HuH-7.5 (cell line): ENCODE results near the gene EXD3.

Experiments
- DNase-seq: peaks from one replicate; pipeline ENCODE4 v3.0.0; 2011; ENCODE audit warnings: low spot score

EXD3 gene

DNA sequence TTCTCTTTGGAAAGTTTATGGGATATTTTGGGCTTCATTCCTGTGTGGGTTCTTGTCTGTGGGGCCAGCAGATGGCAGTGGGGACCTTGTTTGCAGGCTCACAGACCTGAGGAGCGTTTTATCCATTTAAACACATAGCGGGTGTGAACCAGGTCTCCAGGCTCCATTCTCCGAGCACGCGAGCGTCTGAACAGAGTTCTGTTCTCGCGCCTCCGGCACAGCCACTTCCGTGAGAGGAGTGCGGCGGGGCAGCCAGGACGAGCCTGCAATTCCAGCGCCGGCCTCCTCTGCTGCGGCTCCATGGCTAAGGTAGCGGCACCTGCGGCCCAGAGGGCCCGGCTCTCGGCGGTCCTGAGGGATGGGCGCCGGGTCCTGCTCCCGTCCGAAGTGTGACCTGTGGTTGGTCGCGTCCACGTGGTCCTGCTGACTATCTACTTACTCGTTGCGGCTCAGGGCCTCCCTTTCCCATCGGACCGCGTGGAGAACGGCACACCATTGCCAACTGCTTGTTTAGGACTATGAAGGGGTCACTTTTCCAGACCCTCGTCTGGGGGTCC lies 128.2 kb downstream of the EXD3 start:
- DNase-seq, result peak; percentile 76

GRCh38 chr9:137294091-137294680 lies 128.8 kb downstream of the EXD3 start:
- peak; percentile 96 for DNase-seq

GRCh38 chr9:137293482-137294090 lies 129.4 kb downstream of the EXD3 start:
- DNase-seq, result no peak

DNA sequence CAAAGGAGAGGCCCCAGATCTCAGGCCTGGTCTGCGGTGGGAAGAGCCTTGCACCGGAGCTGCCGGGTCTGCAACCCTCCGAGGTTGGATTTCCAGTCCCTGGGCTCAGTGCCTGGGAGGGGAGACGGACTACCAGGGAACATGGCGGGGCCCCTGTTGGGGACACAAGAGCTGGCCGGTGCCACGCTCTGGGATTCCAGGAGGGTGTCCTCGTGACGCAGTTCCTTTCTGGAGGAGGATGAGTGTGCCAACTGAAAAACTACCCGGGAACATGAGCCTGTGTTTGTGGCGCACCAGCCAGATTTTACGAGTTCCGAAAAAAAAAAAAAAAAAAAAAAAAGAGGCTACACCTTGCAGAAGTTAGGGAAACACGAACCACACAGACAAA lies 129.9 kb downstream of the EXD3 start:
- no peak for DNase-seq

GRCh38 chr9:137286975-137287383 lies 136.0 kb downstream of the EXD3 start:
- DNase-seq, result peak; percentile 94

- DNase-seq, result no peak
Observed at GRCh38 chr9:137281345-137282116, 141.4 kb downstream of the EXD3 start.

DNA sequence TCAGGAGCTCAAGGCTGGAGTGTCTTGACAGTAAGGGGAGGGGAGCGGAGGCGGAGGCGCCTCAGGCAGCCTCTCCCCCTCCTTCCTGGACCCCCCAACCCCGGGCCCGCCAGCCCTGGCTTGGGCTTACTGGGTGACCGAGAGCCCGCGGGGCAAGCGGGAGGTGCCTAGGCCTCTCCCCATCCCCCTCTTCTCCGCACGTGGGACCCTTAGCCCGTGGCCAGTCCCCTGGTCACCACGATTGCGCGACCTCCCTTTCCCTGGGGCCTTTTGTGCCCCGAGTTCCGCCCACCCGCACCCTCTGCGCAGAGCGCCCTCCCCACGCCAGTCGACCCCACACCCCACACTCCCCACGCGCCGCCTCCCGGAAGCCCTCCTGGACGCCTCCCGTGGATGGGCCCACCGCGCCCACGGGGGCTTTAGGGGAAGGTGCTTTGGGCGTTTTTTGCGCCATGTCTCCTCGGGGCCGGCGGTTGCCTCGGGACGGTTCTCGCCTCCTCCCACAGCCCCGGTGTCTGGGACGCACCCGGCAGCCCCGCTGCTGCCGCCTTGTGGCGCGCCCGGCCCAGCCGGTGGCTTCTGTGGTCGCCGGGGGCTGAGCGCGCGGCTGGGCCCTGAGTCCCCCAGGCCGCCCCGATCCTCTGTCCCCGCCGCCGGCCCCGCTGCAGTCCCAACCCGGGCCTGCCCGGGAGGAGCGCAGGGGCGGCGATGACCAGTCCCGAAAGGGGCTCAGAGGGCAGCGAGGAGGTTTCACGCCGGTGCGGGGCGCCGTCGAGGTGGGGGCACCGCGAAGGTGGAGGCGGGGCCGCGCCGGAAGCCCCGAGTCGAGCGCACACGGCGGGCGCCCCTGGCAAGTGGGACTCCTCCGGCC lies 142.3 kb downstream of the EXD3 start:
- no peak for DNase-seq

- no peak for DNase-seq
Observed at GRCh38 chr9:137279741-137280473, 143.1 kb downstream of the EXD3 start.

- DNase-seq, result no peak
Observed at GRCh38 chr9:137278721-137279711, 143.9 kb downstream of the EXD3 start.

- no peak for DNase-seq
Observed at GRCh38 chr9:137278061-137278701, 144.8 kb downstream of the EXD3 start.

- DNase-seq, result peak; percentile 93
Observed at GRCh38 chr9:137277329-137278041, 145.5 kb downstream of the EXD3 start, which contains the start of gene TOR4A. Gene TOR4A, plus strand, starts transcription at chr9:137277726. Its CDS starts 964 bp downstream, at chr9:137278690.

DNA sequence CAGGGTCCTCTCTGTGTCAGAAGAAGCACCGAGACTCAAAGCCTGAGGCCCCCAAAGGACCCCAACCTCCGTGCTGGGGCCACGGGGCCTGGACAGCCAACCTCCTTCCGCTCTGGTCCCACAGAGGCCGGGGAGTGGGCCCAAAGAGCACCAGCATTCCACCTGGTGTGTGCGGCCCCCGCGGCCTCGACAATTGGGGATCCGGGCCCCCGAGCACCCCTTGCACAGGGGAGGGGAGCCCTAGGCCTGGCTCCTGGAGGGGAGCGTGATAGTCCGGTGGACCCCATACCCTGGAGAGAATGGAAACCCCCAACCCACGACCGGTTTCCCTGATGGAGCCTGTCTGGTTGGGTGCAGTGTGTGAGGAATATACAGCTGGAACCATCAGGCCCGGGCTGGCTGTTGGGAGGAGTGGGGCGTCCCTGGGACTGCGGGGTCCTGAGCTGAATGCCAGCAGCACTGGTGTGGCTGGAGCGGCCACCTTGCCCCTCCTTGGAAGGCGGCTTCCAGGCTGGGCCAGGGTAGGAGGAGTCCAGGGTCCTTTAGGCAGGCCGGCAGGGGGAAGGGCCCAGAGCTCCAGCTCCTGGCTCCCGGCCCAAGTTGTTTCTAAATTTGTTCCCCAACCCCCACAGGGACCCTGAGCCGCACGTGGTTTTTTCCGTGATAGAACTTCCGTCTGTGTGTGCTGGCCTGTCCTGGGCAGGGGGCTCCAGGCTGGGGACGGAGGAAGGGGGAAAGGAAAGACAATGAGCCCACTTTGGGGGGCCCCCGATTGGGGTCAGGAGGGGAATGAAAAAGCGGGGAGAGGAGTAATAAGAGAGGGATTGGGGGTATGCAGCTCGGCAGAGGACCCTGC lies 146.3 kb downstream of the EXD3 start:
- peak; percentile 68 for DNase-seq

DNA sequence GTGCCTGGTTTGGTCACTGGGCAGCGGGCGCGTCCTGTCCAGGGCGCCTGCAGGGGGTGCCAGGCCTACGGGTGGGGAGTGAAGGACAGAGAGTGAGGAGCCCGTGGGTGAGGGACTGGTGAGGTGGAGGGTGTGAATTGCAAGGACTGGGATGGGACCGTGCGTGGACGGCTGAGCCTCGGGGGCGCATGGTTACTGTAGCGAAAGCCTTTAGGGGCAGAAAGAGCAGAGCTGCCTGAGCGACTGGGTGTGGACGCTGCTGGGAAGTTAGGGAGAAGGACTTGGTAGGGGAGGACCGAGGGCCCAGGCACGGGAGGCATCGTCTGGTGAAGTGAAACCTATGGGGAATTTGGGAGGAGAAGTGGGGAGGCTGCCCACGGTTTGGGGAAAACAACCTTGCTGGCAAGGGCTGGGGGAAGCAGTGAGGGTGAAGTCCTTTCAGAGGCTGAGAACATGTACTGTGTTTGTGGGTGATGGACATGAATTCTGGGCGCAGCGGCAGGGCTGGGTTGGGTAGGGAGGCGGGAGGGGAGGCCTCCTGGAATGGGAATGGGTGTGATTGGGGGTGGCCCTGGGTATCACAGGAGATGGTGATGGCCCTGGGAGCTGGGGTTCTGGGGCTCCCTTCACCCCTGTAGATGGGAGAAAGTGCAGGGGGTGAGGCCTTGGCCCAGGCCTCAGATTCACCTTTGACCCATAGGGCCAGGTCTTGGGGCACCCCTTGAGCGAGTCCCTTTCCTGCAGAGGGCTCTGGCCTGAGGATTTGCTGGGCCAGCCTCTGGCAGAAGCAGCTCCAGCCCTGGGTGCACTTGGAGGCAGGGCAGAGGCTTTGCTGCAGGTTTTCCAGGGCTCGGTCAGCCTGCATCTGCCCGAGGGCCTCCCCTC lies 147.1 kb downstream of the EXD3 start:
- DNase-seq, result no peak

DNA sequence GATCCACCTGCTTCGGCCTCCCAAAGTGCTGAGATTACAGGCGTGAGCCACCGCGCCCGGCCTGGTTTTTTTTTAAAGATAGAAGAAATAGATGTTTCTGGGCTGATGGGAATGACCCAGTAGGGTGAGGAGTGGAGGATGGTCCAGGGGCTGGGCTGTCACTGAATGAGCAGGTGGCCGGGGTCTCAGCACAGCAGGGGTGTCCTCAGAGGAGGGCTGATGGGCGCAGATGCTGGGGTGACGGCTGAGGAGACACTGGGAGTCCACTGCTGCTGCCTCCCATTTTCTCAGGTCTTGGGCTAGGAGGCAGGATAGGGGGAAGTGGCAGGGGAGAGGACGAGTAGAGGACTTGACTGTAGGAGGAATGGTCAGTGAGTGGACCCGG lies 147.8 kb downstream of the EXD3 start:
- no peak for DNase-seq

DNA sequence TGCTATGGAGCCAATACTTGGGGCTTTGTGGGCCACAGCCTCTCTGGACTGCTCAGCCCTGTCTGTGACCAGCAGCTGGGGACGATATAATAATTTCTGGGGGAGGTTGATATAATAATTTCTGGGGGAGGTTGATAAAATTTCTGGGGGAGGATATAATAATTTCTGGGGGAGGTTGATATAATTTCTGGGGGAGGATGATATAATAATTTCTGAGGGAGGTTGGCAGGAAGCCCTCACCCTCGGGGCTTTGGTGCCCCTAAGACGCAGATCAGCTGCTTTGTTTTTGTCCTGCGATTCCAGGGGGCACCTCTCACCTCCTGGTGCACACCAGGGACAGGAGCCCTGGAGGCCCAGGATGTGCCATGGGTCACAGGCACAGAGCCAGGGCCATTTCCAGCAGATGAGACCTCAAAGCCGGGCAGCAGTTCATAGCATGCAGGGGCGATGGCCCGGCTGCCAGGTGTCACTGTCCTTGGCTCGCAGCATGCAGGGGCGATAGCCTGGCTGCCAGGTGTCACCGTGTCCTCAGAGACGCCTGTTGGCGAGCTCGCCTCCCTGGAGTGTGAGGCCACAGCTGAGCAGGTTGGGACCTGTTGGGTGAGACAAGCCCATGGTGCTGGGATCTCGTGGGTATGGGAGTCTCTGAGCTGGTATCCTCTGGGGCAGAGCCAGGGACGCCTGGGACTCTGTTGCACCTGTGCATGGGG lies 149.2 kb downstream of the EXD3 start:
- DNase-seq, result no peak

- DNase-seq, result no peak
Observed at GRCh38 chr9:137273095-137273490, 149.9 kb downstream of the EXD3 start.
